ENCODE data around the gene AGFG2.
"Not testable (repeated sequence)": the region's sequence is repeated elsewhere in the genome, so short reads cannot be mapped to it uniquely, and the experiment has no call there.

The AGFG2 gene

GRCh38 chr7:100538654-100539435, at the start of gene AGFG2:
Gene AGFG2 (plus strand): TSS chr7:100539203. CDS start chr7:100539347, 144 bp downstream.
- DNase-seq = peak; percentile 98

GRCh38 chr7:100489824-100490223, 49.2 kb upstream of the AGFG2 start:
- DNase-seq = no peak

- DNase-seq = no peak
These were observed 48.4 kb upstream of the AGFG2 start for GRCh38 chr7:100490483-100491191.

GRCh38 chr7:100491192-100491578, 47.8 kb upstream of the AGFG2 start:
- no peak for DNase-seq

- DNase-seq = no peak
These were observed 46.1 kb upstream of the AGFG2 start for GRCh38 chr7:100492738-100493475.

- DNase-seq = peak; percentile 15 to 23
These were observed 45.3 kb upstream of the AGFG2 start for GRCh38 chr7:100493476-100494264.

- DNase-seq = no peak
These were observed 42.5 kb upstream of the AGFG2 start for GRCh38 chr7:100496509-100496908.

GRCh38 chr7:100500743-100501142, 38.3 kb upstream of the AGFG2 start:
- DNase-seq = not testable (repeated sequence)

- DNase-seq = not testable (repeated sequence)
These were observed 35.0 kb upstream of the AGFG2 start for GRCh38 chr7:100504031-100504430.

- DNase-seq = no peak
These were observed 34.0 kb upstream of the AGFG2 start for GRCh38 chr7:100504887-100505611.

GRCh38 chr7:100506356-100506923, 32.6 kb upstream of the AGFG2 start:
- no peak for DNase-seq

- DNase-seq = no peak
These were observed 29.8 kb upstream of the AGFG2 start for GRCh38 chr7:100509231-100509630.

- no peak for DNase-seq
These were observed 28.4 kb upstream of the AGFG2 start for GRCh38 chr7:100510437-100511239.

- no peak for DNase-seq
These were observed 25.7 kb upstream of the AGFG2 start for GRCh38 chr7:100513212-100513810.

GRCh38 chr7:100515072-100515532, 23.9 kb upstream of the AGFG2 start:
- DNase-seq = no peak

GRCh38 chr7:100516135-100516812, 22.7 kb upstream of the AGFG2 start:
- DNase-seq = no peak

- no peak for DNase-seq
These were observed 21.7 kb upstream of the AGFG2 start for GRCh38 chr7:100517305-100517704.

GRCh38 chr7:100519580-100519979, 19.4 kb upstream of the AGFG2 start:
- DNase-seq = no peak

GRCh38 chr7:100520138-100520537, 18.9 kb upstream of the AGFG2 start:
- no peak for DNase-seq

- no peak for DNase-seq
These were observed 17.9 kb upstream of the AGFG2 start for GRCh38 chr7:100521076-100521475.

Data from AML-193 (cell line).